ENCODE data around the gene HUS1.
"Not testable (repeated sequence)": the region's sequence is repeated elsewhere in the genome, so short reads cannot be mapped to it uniquely, and the experiment has no call there.

HUS1 gene

GRCh38 chr7:47999413-47999812, 20.0 kb upstream of the HUS1 start:
- no peak for TF ChIP-seq CTCF (IDR thresholded peaks at IDR 0.05; ENCODE audit: extremely low read depth, insufficient read depth, missing control alignments)
- in situ Hi-C loops (cut with MboI; ENCODE audit: low pct_unique_long_range_greater_than_20kb, low sequenced_read_pairs, unreplicated experiment): no loop called here
- DNase-seq (ENCODE audit: low spot score): no peak

- no peak for DNase-seq (ENCODE audit: low spot score)
- in situ Hi-C loops (cut with MboI; ENCODE audit: low pct_unique_long_range_greater_than_20kb, low sequenced_read_pairs, unreplicated experiment): no loop called here
- no peak for TF ChIP-seq CTCF (IDR thresholded peaks at IDR 0.05; ENCODE audit: extremely low read depth, insufficient read depth, missing control alignments)
These were observed 13.0 kb upstream of the HUS1 start for GRCh38 chr7:47992446-47992845.

GRCh38 chr7:47991741-47992311, 12.4 kb upstream of the HUS1 start:
- DNase-seq (ENCODE audit: low spot score): peak; percentile 88
- in situ Hi-C loops (cut with MboI; ENCODE audit: low pct_unique_long_range_greater_than_20kb, low sequenced_read_pairs, unreplicated experiment): no loop called here
- TF ChIP-seq CTCF (IDR thresholded peaks at IDR 0.05; ENCODE audit: extremely low read depth, insufficient read depth, missing control alignments): peak; percentile 89

GRCh38 chr7:47991270-47991669, 11.9 kb upstream of the HUS1 start:
- in situ Hi-C loops (cut with MboI; ENCODE audit: low pct_unique_long_range_greater_than_20kb, low sequenced_read_pairs, unreplicated experiment): no loop called here
- no peak for TF ChIP-seq CTCF (IDR thresholded peaks at IDR 0.05; ENCODE audit: extremely low read depth, insufficient read depth, missing control alignments)
- no peak for DNase-seq (ENCODE audit: low spot score)

- DNase-seq (ENCODE audit: low spot score): no peak
- in situ Hi-C loops (cut with MboI; ENCODE audit: low pct_unique_long_range_greater_than_20kb, low sequenced_read_pairs, unreplicated experiment): no loop called here
- TF ChIP-seq CTCF (IDR thresholded peaks at IDR 0.05; ENCODE audit: extremely low read depth, insufficient read depth, missing control alignments): no peak
These were observed 11.2 kb upstream of the HUS1 start for GRCh38 chr7:47990592-47990991.

- not testable (repeated sequence) for DNase-seq (ENCODE audit: low spot score)
- in situ Hi-C loops (cut with MboI; ENCODE audit: low pct_unique_long_range_greater_than_20kb, low sequenced_read_pairs, unreplicated experiment): loop anchor here (10.0 kb wide), 1 partner anchor 125 kb away; no protein-coding TSS in a partner anchor
These were observed 10.4 kb upstream of the HUS1 start for GRCh38 chr7:47989607-47990400.
